ENCODE measurements around the gene ROR1.

The ROR1 gene

DNA sequence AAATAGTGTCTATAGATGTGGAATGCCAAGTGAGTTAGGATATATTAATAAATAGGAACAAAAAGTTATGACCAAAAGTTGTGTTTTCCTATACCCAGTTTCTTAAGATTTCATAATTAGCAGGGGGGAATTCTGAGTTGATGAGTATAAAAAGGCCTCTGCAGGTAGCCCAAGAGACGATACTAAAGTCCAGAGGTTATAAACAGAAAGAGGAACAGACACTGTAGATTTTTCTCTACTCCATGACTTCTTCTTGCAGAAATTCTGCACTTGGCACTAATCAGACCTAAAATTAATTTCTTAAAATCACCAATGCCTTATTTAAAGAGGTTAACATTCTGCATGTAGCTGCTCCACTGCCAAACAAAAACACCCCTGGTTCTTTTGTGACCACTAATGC is 62.6 kb downstream of the ROR1 start:
- H3K4me1 ChIP-seq (ENCODE audit: insufficient read depth, low read length): no peaks in the 10 kb centered on the region
- no peak overlapping the region for H3K4me2 ChIP-seq (ENCODE audit: insufficient read depth, low read length)
- H3K9ac ChIP-seq (ENCODE audit: low read depth, low read length): no peak overlapping the region
- H2AFZ ChIP-seq (ENCODE audit: low read depth, low read length): no peak overlapping the region
- no peaks in the 10 kb centered on the region for H3K79me2 ChIP-seq (ENCODE audit: insufficient read depth, low read length)
- no peak for ATAC-seq (ENCODE audit: insufficient read depth, low read depth)
- H3K4me3 ChIP-seq (ENCODE audit: low read depth in 1 of 2, low read length in 2 of 2): no peak overlapping the region
- no peaks in the 10 kb centered on the region for H4K20me1 ChIP-seq (ENCODE audit: insufficient read depth, low read length)
- H3K9me3 ChIP-seq (ENCODE audit: insufficient read depth, low read length, severe bottlenecking): no peaks in the 10 kb centered on the region
- H3K27me3 ChIP-seq (ENCODE audit: insufficient read depth, low read length, poor library complexity): no peaks in the 10 kb centered on the region
- H3K36me3 ChIP-seq (ENCODE audit: insufficient read depth, low read length): no peaks in the 10 kb centered on the region
- TF ChIP-seq EZH2 (IDR thresholded peaks at IDR 0.05; ENCODE audit: borderline replicate concordance, low read depth, low read length, severe bottlenecking) (no peak), CTCF (IDR thresholded peaks at IDR 0.05; ENCODE audit: borderline replicate concordance, extremely low read depth, low read length, poor library complexity, severe bottlenecking) (no peak)
- no peak overlapping the region for H3K27ac ChIP-seq (ENCODE audit: low read length)
- no peak for DNase-seq

- no peak overlapping the region for H3K4me2 ChIP-seq (ENCODE audit: insufficient read depth, low read length)
- H3K27me3 ChIP-seq (ENCODE audit: insufficient read depth, low read length, poor library complexity): no peaks in the 10 kb centered on the region
- no peaks in the 10 kb centered on the region for H3K79me2 ChIP-seq (ENCODE audit: insufficient read depth, low read length)
- no peaks in the 10 kb centered on the region for H3K36me3 ChIP-seq (ENCODE audit: insufficient read depth, low read length)
- TF ChIP-seq EZH2 (IDR thresholded peaks at IDR 0.05; ENCODE audit: borderline replicate concordance, low read depth, low read length, severe bottlenecking) (no peak), CTCF (IDR thresholded peaks at IDR 0.05; ENCODE audit: borderline replicate concordance, extremely low read depth, low read length, poor library complexity, severe bottlenecking) (no peak)
- no peaks in the 10 kb centered on the region for H4K20me1 ChIP-seq (ENCODE audit: insufficient read depth, low read length)
- H3K4me3 ChIP-seq (ENCODE audit: low read depth in 1 of 2, low read length in 2 of 2): no peak overlapping the region
- ATAC-seq (ENCODE audit: insufficient read depth, low read depth): no peak
- no peaks in the 10 kb centered on the region for H3K4me1 ChIP-seq (ENCODE audit: insufficient read depth, low read length)
- H3K9me3 ChIP-seq (ENCODE audit: insufficient read depth, low read length, severe bottlenecking): no peaks in the 10 kb centered on the region
- H3K9ac ChIP-seq (ENCODE audit: low read depth, low read length): no peak overlapping the region
- H2AFZ ChIP-seq (ENCODE audit: low read depth, low read length): no peak overlapping the region
- DNase-seq: no peak
- no peak overlapping the region for H3K27ac ChIP-seq (ENCODE audit: low read length)
Observed at GRCh38 chr1:63836830-63837229, 63.0 kb downstream of the ROR1 start.

- H3K4me2 ChIP-seq (ENCODE audit: insufficient read depth, low read length): no peak overlapping the region
Observed at GRCh38 chr1:63843010-63843409, 69.2 kb downstream of the ROR1 start.

More at GRCh38 chr1:63843010-63843409, 69.2 kb downstream of the ROR1 start:
- TF ChIP-seq EZH2 (IDR thresholded peaks at IDR 0.05; ENCODE audit: borderline replicate concordance, low read depth, low read length, severe bottlenecking) (no peak), CTCF (IDR thresholded peaks at IDR 0.05; ENCODE audit: borderline replicate concordance, extremely low read depth, low read length, poor library complexity, severe bottlenecking) (no peak)
- ATAC-seq (ENCODE audit: insufficient read depth, low read depth) (no peak), DNase-seq (no peak)
- Histone ChIP-seq H3K9me3 (ENCODE audit: insufficient read depth, low read length, severe bottlenecking) (no peaks in the 10 kb centered on the region), H3K9ac (ENCODE audit: low read depth, low read length) (no peak overlapping the region), H3K4me3 (ENCODE audit: low read depth in 1 of 2, low read length in 2 of 2) (no peak overlapping the region), H3K79me2 (ENCODE audit: insufficient read depth, low read length) (no peaks in the 10 kb centered on the region), H3K4me1 (ENCODE audit: insufficient read depth, low read length) (no peaks in the 10 kb centered on the region), H3K36me3 (ENCODE audit: insufficient read depth, low read length) (no peaks in the 10 kb centered on the region), H3K27ac (ENCODE audit: low read length) (no peak overlapping the region), H2AFZ (ENCODE audit: low read depth, low read length) (no peak overlapping the region), H3K27me3 (ENCODE audit: insufficient read depth, low read length, poor library complexity) (peaks cover 3% of the 10 kb centered on the region), H4K20me1 (ENCODE audit: insufficient read depth, low read length) (no peaks in the 10 kb centered on the region)
